ENCODE measurements around the gene KIF3A.

The KIF3A gene

GRCh38 chr5:132772291-132773070 is 35.1 kb upstream of the KIF3A start:
- Histone ChIP-seq H3F3A (ENCODE audit: insufficient read depth, low read length) (no peaks in the 10 kb centered on the region), H3K4me3 (ENCODE audit: low read depth, low read length, poor library complexity, severe bottlenecking) (no peak overlapping the region), H2AFZ (ENCODE audit: low read length) (no peak overlapping the region), H3K9me2 (ENCODE audit: low read depth, low read length) (no peaks in the 10 kb centered on the region), H3K79me2 (ENCODE audit: insufficient read depth, low read length) (no peaks in the 10 kb centered on the region), H3K9me3 (ENCODE audit: low read length) (no peaks in the 10 kb centered on the region), H3K4me2 (ENCODE audit: low read length) (no peak overlapping the region), H4K20me1 (ENCODE audit: insufficient read depth, low read length) (no peaks in the 10 kb centered on the region), H3K27ac (ENCODE audit: low read depth, low read length, poor library complexity, severe bottlenecking) (no peak overlapping the region), H3K9ac (ENCODE audit: low read length) (no peak overlapping the region), H3K27me3 (ENCODE audit: insufficient read depth, low read length) (peaks cover 15% of the 10 kb centered on the region; the same call in 1 of the 2 replicates), H3K4me1 (ENCODE audit: insufficient read depth, low read length, severe bottlenecking) (no peaks in the 10 kb centered on the region), H3K36me3 (ENCODE audit: insufficient read depth, low read length) (no peaks in the 10 kb centered on the region)
- no peak for TF ChIP-seq EZH2 (IDR thresholded peaks at IDR 0.05; ENCODE audit: borderline replicate concordance, low read length)
- TF ChIP-seq, protein P1, sequence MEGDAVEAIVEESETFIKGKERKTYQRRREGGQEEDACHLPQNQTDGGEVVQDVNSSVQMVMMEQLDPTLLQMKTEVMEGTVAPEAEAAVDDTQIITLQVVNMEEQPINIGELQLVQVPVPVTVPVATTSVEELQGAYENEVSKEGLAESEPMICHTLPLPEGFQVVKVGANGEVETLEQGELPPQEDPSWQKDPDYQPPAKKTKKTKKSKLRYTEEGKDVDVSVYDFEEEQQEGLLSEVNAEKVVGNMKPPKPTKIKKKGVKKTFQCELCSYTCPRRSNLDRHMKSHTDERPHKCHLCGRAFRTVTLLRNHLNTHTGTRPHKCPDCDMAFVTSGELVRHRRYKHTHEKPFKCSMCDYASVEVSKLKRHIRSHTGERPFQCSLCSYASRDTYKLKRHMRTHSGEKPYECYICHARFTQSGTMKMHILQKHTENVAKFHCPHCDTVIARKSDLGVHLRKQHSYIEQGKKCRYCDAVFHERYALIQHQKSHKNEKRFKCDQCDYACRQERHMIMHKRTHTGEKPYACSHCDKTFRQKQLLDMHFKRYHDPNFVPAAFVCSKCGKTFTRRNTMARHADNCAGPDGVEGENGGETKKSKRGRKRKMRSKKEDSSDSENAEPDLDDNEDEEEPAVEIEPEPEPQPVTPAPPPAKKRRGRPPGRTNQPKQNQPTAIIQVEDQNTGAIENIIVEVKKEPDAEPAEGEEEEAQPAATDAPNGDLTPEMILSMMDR (IDR thresholded peaks at IDR 0.05; ENCODE audit: low read length): no peak

- H3K9ac ChIP-seq (ENCODE audit: low read length): no peak overlapping the region
- H2AFZ ChIP-seq (ENCODE audit: low read length): no peak overlapping the region
- H4K20me1 ChIP-seq (ENCODE audit: insufficient read depth, low read length): no peaks in the 10 kb centered on the region
- no peaks in the 10 kb centered on the region for H3K79me2 ChIP-seq (ENCODE audit: insufficient read depth, low read length)
- H3K9me2 ChIP-seq (ENCODE audit: low read depth, low read length): no peaks in the 10 kb centered on the region
- no peak overlapping the region for H3K27ac ChIP-seq (ENCODE audit: low read depth, low read length, poor library complexity, severe bottlenecking)
- H3K27me3 ChIP-seq (ENCODE audit: insufficient read depth, low read length): peaks cover 15% of the 10 kb centered on the region; the same call in 1 of the 2 replicates
- H3K4me1 ChIP-seq (ENCODE audit: insufficient read depth, low read length, severe bottlenecking): no peaks in the 10 kb centered on the region
- H3K36me3 ChIP-seq (ENCODE audit: insufficient read depth, low read length): no peaks in the 10 kb centered on the region
- H3F3A ChIP-seq (ENCODE audit: insufficient read depth, low read length): no peaks in the 10 kb centered on the region
- no peak overlapping the region for H3K4me2 ChIP-seq (ENCODE audit: low read length)
- no peak overlapping the region for H3K4me3 ChIP-seq (ENCODE audit: low read depth, low read length, poor library complexity, severe bottlenecking)
- H3K9me3 ChIP-seq (ENCODE audit: low read length): no peaks in the 10 kb centered on the region
- TF ChIP-seq, protein P1 (IDR thresholded peaks at IDR 0.05; ENCODE audit: low read length): no peak
- no peak for TF ChIP-seq EZH2 (IDR thresholded peaks at IDR 0.05; ENCODE audit: borderline replicate concordance, low read length)
Measured at GRCh38 chr5:132771503-132771998, 34.2 kb upstream of the KIF3A start.

DNA sequence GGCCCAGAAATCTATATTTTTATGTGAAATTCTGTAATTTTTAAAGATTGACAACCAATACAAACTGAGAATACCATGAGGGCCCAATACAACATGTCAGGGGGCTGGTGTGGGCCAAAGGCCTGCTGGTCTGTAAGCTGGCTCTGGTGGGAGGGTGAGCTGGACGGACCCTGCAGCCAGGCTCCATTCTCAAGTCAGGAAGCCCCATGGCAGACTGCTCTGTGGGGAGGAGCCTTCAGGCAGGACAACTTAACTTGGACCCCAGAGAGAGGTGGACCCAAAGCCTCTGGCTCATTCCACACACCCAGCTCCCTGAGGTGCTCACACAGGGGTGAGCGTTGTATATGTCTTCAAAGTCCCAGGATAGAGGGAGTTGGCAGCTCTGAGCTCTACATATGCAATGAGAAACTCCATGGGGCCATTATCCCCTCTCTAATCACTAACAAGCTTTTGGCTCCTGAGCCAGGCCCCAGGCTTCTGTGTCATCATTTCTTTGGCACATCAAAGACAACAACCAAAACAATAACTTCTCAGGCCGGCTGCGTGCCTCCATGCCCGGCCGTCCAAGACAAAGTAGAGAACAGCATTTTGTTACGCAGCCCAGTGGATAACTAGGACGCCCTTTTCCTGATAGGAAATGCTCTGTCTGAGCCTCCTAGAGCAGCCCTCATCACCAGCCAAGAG is 33.3 kb upstream of the KIF3A start:
- H2AFZ ChIP-seq (ENCODE audit: low read length): no peak overlapping the region
- no peak overlapping the region for H3K9ac ChIP-seq (ENCODE audit: low read length)
- no peaks in the 10 kb centered on the region for H3K79me2 ChIP-seq (ENCODE audit: insufficient read depth, low read length)
- H3K27me3 ChIP-seq (ENCODE audit: insufficient read depth, low read length): peaks cover 14% of the 10 kb centered on the region; the same call in 1 of the 2 replicates
- no peaks in the 10 kb centered on the region for H3K9me3 ChIP-seq (ENCODE audit: low read length)
- H3K4me3 ChIP-seq (ENCODE audit: low read depth, low read length, poor library complexity, severe bottlenecking): no peak overlapping the region
- no peaks in the 10 kb centered on the region for H3F3A ChIP-seq (ENCODE audit: insufficient read depth, low read length)
- no peaks in the 10 kb centered on the region for H3K36me3 ChIP-seq (ENCODE audit: insufficient read depth, low read length)
- H3K4me2 ChIP-seq (ENCODE audit: low read length): no peak overlapping the region
- H4K20me1 ChIP-seq (ENCODE audit: insufficient read depth, low read length): no peaks in the 10 kb centered on the region
- H3K9me2 ChIP-seq (ENCODE audit: low read depth, low read length): no peaks in the 10 kb centered on the region
- H3K4me1 ChIP-seq (ENCODE audit: insufficient read depth, low read length, severe bottlenecking): no peaks in the 10 kb centered on the region
- TF ChIP-seq EZH2 (IDR thresholded peaks at IDR 0.05; ENCODE audit: borderline replicate concordance, low read length): no peak
- TF ChIP-seq, protein P1 (IDR thresholded peaks at IDR 0.05; ENCODE audit: low read length): no peak
- H3K27ac ChIP-seq (ENCODE audit: low read depth, low read length, poor library complexity, severe bottlenecking): no peak overlapping the region
